Measurements from ENCODE around the gene DCT. TPM values are rescaled to one million over a fixed set of nuclear protein-coding genes. Genes with fewer than 3 reads are reported as not detected.

DCT gene
- total RNA-seq, result 318 TPM

DNA sequence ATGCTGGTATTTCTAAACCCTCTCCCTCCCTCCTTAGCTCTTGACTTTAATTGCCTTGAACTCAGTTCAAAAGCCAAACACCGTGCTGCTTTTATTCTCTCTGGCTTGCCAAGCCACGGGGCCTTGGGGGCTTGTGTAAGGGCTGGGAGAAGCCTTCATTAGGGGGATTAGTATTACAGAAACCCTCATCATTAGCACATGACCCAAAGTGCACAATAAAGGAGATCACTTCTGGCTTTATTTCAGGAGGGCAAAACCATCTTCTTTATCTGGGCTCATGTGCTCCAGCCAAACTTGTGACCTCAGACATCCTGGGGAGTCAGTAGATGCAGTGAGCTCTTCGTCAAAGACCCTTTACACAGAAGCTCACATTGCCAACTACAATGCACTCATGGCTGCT lies at the start of gene DCT:
DCT (minus strand) TSS at position 67 of the 400 bp plus-strand sequence. CDS start 427 bp downstream, outside the sequence.

Other genes starting within 250 kb of the DCT start
- gene TGDS, start 116.5 kb upstream of the DCT start, total RNA-seq, result 30.2 TPM
- gene GPR180, start 122.2 kb upstream of the DCT start, total RNA-seq, result 37.6 TPM
- 0.27 TPM for gene SOX21, start 232.9 kb upstream of the DCT start, total RNA-seq